ENCODE measurements around the gene SLC28A2. TPM values are rescaled to one million over a fixed set of nuclear protein-coding genes. Genes with fewer than 3 reads are reported as not detected.

The SLC28A2 gene
- total and polyA plus RNA-seq, 2 of the 13 experiments (the other 11 are each of a cell fraction or from before 2014, with no cell fraction given) = 0.01 to 0.11 TPM

- Histone ChIP-seq H2AFZ (ENCODE audit: low read length) (no peak overlapping the region), H3K27ac (ENCODE audit: extremely low read length, insufficient read depth, low read length) (no peak overlapping the region), H3K4me3 (replicated peaks in 1 of 3; ENCODE audit: insufficient read depth in 1 of 3, low read depth in 2 of 3, low read length in 3 of 3) (no peak overlapping the region), H3K4me2 (ENCODE audit: low read depth, low read length) (no peak overlapping the region), H3K36me3 (replicated peaks in 1 of 2; ENCODE audit: control insufficient read depth in 1 of 2, insufficient read depth in 2 of 2, low read length in 2 of 2) (no peaks in the 10 kb centered on the region), H4K20me1 (ENCODE audit: insufficient read depth, low read length) (no peaks in the 10 kb centered on the region), H3K9me3 (ENCODE audit: low read length) (no peaks in the 10 kb centered on the region), H3K27me3 (ENCODE audit: control insufficient read depth in 1 of 2, insufficient read depth in 2 of 2, low read length in 2 of 2) (no peaks in the 10 kb centered on the region), H3K4me1 (ENCODE audit: insufficient read depth, low read length) (peaks cover 25% of the 10 kb centered on the region), H3K9ac (ENCODE audit: insufficient read depth, low read depth, low read length) (no peak overlapping the region), H3K79me2 (ENCODE audit: insufficient read depth, low read length) (no peaks in the 10 kb centered on the region)
- ATAC-seq (no peak), FAIRE-seq (no peak), DNase-seq (ENCODE audit: low spot score) (no peak)
- WGBS (ENCODE audit: low lambda C conversion rate) = 93% methylated on average over 5 of the region's 5 CpGs
- TF ChIP-seq SPEN (CRISPR knock-in tag; IDR thresholded peaks at IDR 0.05; ENCODE audit: low read depth) = no peak
- no peak for TF ChIP-seq HMGXB3 (CRISPR knock-in tag; IDR thresholded peaks at IDR 0.05; ENCODE audit: borderline replicate concordance)
- no peak for TF ChIP-seq STAG1 (CRISPR knock-in tag; IDR thresholded peaks at IDR 0.05)
- TF ChIP-seq ZNF761 (CRISPR knock-in tag; conservative IDR thresholded peaks at IDR 0.05) = no peak
- TF ChIP-seq ZNF264 (CRISPR knock-in tag; IDR thresholded peaks at IDR 0.05) = no peak
- no peak for TF ChIP-seq BCL6 (CRISPR knock-in tag; IDR thresholded peaks at IDR 0.05)
- TF ChIP-seq ZSCAN9 (CRISPR knock-in tag; IDR thresholded peaks at IDR 0.05; ENCODE audit: borderline replicate concordance) = no peak
- TF ChIP-seq LRRFIP1 (CRISPR knock-in tag; conservative IDR thresholded peaks at IDR 0.05) = no peak
- in situ Hi-C loops (cut with HindIII; ENCODE audit: extremely low pct_ligation_motif_present, low pct_unique_long_range_greater_than_20kb) (no loop called here), intact Hi-C loops (cut with micrococcal nuclease; ENCODE audit: unreplicated experiment) (no loop called here)
- ChIA-PET POLR2A (no interaction called here), CTCF (ENCODE audit: low intra/inter-chr PET ratio, low total read pairs) (no interaction called here)
- BruUV-seq (replicated peaks) = no TSS peak
Measured at GRCh38 chr15:45326280-45326679, 74.2 kb downstream of the SLC28A2 start.
